ENCODE measurements around the gene LSS. TPM values are rescaled to one million over a fixed set of nuclear protein-coding genes. Genes with fewer than 3 reads are reported as not detected.

Gene LSS
- total RNA-seq, 1 experiment from 2014 or later, result 101 TPM

DNA sequence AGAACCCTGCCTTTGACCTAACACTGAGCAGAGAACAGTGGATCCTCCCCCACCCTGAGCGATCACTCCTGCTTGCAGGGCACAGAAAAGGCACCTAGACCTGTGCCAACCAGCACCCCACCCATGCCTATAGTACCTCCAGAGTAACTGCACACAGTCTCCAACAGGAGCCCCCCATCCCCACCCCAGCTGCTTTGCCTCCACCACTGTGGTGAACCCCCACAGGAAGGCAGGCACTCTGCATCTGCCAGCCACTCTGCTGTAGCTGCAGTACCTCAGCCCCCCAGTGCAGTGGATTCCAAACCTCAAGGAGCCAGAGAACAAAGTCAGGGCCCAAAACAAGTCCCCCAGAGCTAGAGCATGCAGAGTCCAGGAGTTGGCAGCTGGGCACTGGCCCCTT is 55.0 kb downstream of the LSS start (continued):
- TF ChIP-seq, protein P1, sequence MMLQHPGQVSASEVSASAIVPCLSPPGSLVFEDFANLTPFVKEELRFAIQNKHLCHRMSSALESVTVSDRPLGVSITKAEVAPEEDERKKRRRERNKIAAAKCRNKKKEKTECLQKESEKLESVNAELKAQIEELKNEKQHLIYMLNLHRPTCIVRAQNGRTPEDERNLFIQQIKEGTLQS (CRISPR knock-in tag; conservative IDR thresholded peaks at IDR 0.05), result no peak
- TF ChIP-seq OVOL2 (CRISPR knock-in tag; IDR thresholded peaks at IDR 0.05; ENCODE audit: borderline replicate concordance), result no peak
- TF ChIP-seq NR1H2 (CRISPR knock-in tag; IDR thresholded peaks at IDR 0.05), result no peak
- TF ChIP-seq ZNF138 (CRISPR knock-in tag; conservative IDR thresholded peaks at IDR 0.05), result no peak
- TF ChIP-seq, protein P2, sequence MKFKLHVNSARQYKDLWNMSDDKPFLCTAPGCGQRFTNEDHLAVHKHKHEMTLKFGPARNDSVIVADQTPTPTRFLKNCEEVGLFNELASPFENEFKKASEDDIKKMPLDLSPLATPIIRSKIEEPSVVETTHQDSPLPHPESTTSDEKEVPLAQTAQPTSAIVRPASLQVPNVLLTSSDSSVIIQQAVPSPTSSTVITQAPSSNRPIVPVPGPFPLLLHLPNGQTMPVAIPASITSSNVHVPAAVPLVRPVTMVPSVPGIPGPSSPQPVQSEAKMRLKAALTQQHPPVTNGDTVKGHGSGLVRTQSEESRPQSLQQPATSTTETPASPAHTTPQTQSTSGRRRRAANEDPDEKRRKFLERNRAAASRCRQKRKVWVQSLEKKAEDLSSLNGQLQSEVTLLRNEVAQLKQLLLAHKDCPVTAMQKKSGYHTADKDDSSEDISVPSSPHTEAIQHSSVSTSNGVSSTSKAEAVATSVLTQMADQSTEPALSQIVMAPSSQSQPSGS (CRISPR knock-in tag; IDR thresholded peaks at IDR 0.05; ENCODE audit: borderline replicate concordance, low read depth), result no peak
- TF ChIP-seq ZNF219 (CRISPR knock-in tag; IDR thresholded peaks at IDR 0.05; ENCODE audit: borderline replicate concordance), result no peak
- no peak for TF ChIP-seq JUN (CRISPR knock-in tag; IDR thresholded peaks at IDR 0.05)
- TF ChIP-seq NR3C1 (CRISPR knock-in tag; conservative IDR thresholded peaks at IDR 0.05; ENCODE audit: low read depth), result no peak

- CTCF ChIA-PET, result interaction anchor here (1.3 to 2.0 kb wide), 3 partner anchors 9 to 29 kb away, joined by 5 to 7 read pairs (median 6); no protein-coding TSS in a partner anchor
- H3K36me3 Mint-ChIP-seq, result peaks cover 31% of the 10 kb centered on the region
- no peak for ATAC-seq
- no peaks in the 10 kb centered on the region; the same call in 1 of the 2 replicates for H3K27me3 Mint-ChIP-seq (ENCODE audit: low read depth)
- no peak for DNase-seq (ENCODE audit: low spot score)
- no peaks in the 10 kb centered on the region for H3K4me1 Mint-ChIP-seq
- TF ChIP-seq MYBL2 (CRISPR knock-in tag; IDR thresholded peaks at IDR 0.05) (no peak), GABPB1 (CRISPR knock-in tag; IDR thresholded peaks at IDR 0.05) (no peak), CREM (CRISPR knock-in tag; IDR thresholded peaks at IDR 0.05) (no peak), GRHL2 (CRISPR knock-in tag; IDR thresholded peaks at IDR 0.05; ENCODE audit: insufficient replicate concordance, severe bottlenecking) (no peak)
- TF ChIP-seq, protein P3, sequence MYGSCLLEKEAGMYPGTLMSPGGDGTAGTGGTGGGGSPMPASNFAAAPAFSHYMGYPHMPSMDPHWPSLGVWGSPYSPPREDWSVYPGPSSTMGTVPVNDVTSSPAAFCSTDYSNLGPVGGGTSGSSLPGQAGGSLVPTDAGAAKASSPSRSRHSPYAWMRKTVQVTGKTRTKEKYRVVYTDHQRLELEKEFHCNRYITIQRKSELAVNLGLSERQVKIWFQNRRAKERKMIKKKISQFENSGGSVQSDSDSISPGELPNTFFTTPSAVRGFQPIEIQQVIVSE (CRISPR knock-in tag; IDR thresholded peaks at IDR 0.05; ENCODE audit: borderline replicate concordance), result no peak
- TF ChIP-seq, protein P2 (CRISPR knock-in tag; IDR thresholded peaks at IDR 0.05; ENCODE audit: borderline replicate concordance, low read depth), result no peak
- no peak overlapping the region for H3K27ac Mint-ChIP-seq
- POLR2A ChIA-PET, result no interaction called here
- peaks cover 39% of the 10 kb centered on the region for H3K9me3 Mint-ChIP-seq
- H3K4me3 Mint-ChIP-seq, result no peak overlapping the region
Measured at GRCh38 chr21:46172863-46173528, 55.6 kb downstream of the LSS start.

GRCh38 chr21:46171996-46172862 is 56.3 kb downstream of the LSS start:
- Mint-ChIP-seq H3K27ac (no peak overlapping the region), H3K27me3 (ENCODE audit: low read depth) (no peaks in the 10 kb centered on the region; the same call in 1 of the 2 replicates), H3K36me3 (peaks cover 27% of the 10 kb centered on the region), H3K9me3 (peaks cover 31% of the 10 kb centered on the region), H3K4me3 (no peak overlapping the region), H3K4me1 (no peaks in the 10 kb centered on the region)
- TF ChIP-seq MLX (CRISPR knock-in tag; IDR thresholded peaks at IDR 0.05), result no peak
- TF ChIP-seq, protein P4, sequence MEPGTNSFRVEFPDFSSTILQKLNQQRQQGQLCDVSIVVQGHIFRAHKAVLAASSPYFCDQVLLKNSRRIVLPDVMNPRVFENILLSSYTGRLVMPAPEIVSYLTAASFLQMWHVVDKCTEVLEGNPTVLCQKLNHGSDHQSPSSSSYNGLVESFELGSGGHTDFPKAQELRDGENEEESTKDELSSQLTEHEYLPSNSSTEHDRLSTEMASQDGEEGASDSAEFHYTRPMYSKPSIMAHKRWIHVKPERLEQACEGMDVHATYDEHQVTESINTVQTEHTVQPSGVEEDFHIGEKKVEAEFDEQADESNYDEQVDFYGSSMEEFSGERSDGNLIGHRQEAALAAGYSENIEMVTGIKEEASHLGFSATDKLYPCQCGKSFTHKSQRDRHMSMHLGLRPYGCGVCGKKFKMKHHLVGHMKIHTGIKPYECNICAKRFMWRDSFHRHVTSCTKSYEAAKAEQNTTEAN (CRISPR knock-in tag; IDR thresholded peaks at IDR 0.05), result no peak
- no peak for TF ChIP-seq E2F5 (CRISPR knock-in tag; IDR thresholded peaks at IDR 0.05)
- ATAC-seq (no peak), DNase-seq (ENCODE audit: low spot score) (no peak)
- ChIA-PET CTCF (interaction anchor here (1.3 to 2.0 kb wide), 3 partner anchors 10 to 29 kb away, joined by 5 to 7 read pairs (median 6); no protein-coding TSS in a partner anchor), POLR2A (no interaction called here)

All from WTC11 (cell line).